ENCODE results near the gene FOXJ3.
"Not testable (repeated sequence)": the region's sequence is repeated elsewhere in the genome, so short reads cannot be mapped to it uniquely, and the experiment has no call there.

Gene FOXJ3

GRCh38 chr1:42210421-42211133, 124.5 kb downstream of the FOXJ3 start:
- no peak for TF ChIP-seq CTCF (IDR thresholded peaks at IDR 0.05; ENCODE audit: extremely low read depth, missing control alignments)
- no peak for DNase-seq (ENCODE audit: low spot score)

GRCh38 chr1:42209526-42210251, 125.3 kb downstream of the FOXJ3 start:
- no peak for DNase-seq (ENCODE audit: low spot score)
- TF ChIP-seq CTCF (IDR thresholded peaks at IDR 0.05; ENCODE audit: extremely low read depth, missing control alignments): no peak

- DNase-seq (ENCODE audit: low spot score): not testable (repeated sequence)
Observed at GRCh38 chr1:42206930-42207329, 128.1 kb downstream of the FOXJ3 start.

GRCh38 chr1:42206164-42206563, 128.9 kb downstream of the FOXJ3 start:
- DNase-seq (ENCODE audit: low spot score): no peak
- no peak for TF ChIP-seq CTCF (IDR thresholded peaks at IDR 0.05; ENCODE audit: extremely low read depth, missing control alignments)

- no peak for DNase-seq (ENCODE audit: low spot score)
- TF ChIP-seq CTCF (IDR thresholded peaks at IDR 0.05; ENCODE audit: extremely low read depth, missing control alignments): no peak
Observed at GRCh38 chr1:42201986-42202385, 133.0 kb downstream of the FOXJ3 start.

- no peak for TF ChIP-seq CTCF (IDR thresholded peaks at IDR 0.05; ENCODE audit: extremely low read depth, missing control alignments)
- no peak for DNase-seq (ENCODE audit: low spot score)
Observed at GRCh38 chr1:42198251-42198650, 136.8 kb downstream of the FOXJ3 start.

GRCh38 chr1:42195841-42196240, 139.2 kb downstream of the FOXJ3 start:
- no peak for TF ChIP-seq CTCF (IDR thresholded peaks at IDR 0.05; ENCODE audit: extremely low read depth, missing control alignments)
- DNase-seq (ENCODE audit: low spot score): no peak

Data from GM20000 (cell line).